GM21381 (cell line): Measurements from ENCODE around the gene TMEM138.

Source experiments
- ATAC-seq: cut with Tn5 transposase; IDR thresholded peaks from one replicate; pipeline ENCODE4 v1.9.1; 2021; ENCODE audit warnings: mild to moderate bottlenecking, moderate library complexity; ENCODE audit not compliant: unreplicated experiment

TMEM138 gene

DNA sequence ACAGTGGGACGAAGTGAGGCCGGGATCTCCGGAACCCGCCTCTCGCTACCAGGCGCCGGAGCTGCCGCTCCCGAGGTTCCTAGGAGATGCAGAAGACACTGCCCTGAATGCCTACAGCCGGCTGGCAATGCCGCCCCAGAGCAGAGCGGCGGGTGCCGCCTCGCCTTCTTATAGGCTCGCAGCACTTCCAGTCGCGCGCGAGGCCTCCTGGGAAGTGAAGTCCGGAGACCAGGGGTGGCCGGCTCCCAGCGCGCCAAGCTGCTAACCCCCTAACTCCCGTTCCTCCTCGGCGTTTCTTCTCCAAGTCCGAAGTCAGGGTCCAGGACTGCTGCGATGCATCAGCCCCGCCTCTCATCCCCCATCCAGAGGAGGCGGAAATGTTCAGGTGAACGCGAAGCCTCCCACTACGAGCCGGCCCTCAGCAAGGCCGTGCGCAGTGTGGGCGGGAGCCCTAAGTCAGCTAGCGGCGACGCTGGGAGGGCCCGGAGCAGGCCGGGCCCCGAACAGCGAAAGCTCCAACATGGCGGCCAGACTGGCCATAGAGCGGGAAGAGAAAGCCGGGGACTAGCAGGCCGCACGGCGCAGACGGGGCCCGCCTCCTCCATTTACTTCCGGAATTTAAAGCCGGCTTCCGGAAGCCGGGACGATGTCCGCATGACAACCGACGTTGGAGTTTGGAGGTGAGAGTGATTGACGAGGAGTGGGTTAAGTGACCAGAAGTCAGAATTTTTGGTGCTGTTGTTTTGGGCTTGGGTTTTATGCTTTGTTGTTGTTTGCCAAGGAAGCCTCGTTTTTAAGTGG lies at the start of gene TMEM138, which contains the start of gene CYB561A3:
Gene TMEM138, plus strand, starts transcription at position 634 of the 801 bp plus-strand sequence. CDS start 2,017 bp downstream, outside the sequence.
Gene CYB561A3, minus strand, starts transcription at position 142 of the 801 bp plus-strand sequence. CDS start 5,169 bp downstream, outside the sequence.
- ATAC-seq: peak; percentile 81

DNA sequence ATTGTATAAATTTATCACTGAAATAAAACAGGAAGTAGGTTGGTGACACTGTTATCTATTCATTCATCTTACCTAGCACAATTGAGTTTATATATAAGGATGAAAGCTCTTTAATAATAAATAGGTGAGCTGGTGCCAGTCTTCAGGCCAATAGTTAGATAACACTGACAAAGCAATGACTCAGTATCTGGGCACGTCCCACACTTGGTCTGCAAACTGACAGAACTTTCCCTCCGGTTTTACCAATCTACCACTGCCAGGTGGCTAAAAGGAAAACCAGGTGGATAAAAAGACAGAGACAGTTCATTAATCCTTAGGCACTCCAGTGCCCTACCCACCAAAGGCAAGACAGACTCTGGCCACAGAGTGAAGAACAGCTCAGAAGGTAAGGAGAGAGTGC lies 46.9 kb upstream of the TMEM138 start:
- no peak for ATAC-seq

DNA sequence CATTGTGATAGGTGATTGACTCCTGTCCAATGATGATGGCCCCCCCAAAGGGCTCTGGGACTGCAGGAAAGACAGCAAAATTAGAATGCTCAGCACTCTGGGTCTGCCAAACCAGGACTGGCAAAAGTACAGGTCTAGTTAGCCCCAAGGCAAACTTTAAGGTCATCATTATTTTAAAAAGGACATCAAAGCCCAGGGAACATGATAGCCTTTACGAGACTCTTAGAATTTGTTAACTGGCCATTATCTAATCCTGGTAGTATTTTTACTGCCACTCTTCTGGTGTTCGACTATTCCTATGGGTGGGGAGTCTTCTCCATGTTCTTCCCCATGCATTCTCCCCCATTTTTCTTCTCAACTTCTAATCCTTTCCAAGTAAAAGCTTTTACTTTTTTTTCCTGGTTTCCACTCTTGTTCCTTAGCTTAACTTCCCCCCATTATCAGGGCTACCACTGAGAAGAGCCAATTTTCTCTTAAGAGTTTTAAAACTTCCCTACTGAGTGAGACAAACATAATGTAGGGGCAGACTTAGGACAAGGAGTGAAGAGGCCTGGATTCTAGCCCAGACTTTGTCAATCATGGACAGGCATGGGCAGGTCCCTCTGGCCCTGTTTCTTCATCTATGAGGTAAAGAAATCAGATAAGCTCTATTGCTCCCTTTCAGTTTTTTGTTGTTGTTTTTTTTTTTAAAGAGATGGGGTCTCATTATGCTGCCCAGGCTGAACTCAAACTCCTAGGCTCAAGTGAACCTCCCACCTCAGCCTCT lies 36.3 kb upstream of the TMEM138 start:
- no peak for ATAC-seq

DNA sequence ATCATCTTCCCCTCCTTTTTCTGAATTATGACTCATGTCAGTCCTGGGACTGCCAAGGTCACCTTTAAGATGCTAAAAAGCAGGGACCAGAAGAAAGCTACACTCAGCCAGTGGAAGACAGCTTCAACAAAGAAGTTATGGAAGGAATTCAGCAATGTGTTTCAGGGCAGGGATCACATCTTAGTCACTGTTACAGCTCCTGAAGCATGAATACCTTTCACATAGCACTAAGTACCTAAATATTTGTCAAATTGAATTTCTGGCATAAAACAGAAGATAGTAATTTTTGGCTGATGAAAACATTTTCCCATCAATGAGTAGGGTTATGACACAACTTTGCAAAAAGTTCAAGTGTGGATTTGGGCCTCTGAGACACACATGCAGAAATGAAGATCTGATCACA lies 34.5 kb upstream of the TMEM138 start:
- ATAC-seq: no peak

DNA sequence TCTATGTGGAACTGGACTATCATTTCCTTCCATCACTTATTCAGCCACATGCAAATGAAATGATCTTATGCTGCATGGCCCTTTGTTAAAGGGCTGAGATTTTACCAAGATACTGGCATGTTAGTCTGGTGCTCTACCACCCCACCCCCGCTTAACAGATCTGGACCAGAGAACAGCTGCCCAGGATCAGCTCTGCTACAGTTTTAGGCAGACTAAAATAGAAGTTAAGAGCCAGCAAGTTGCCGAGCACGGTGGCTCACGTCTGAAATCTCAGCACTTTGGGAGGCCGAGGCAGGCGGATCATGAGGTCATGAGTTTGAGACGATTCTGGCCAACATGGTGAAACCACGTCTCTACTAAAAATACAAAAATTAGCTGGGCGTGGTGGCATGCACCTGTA lies 33.8 kb upstream of the TMEM138 start:
- ATAC-seq: no peak

DNA sequence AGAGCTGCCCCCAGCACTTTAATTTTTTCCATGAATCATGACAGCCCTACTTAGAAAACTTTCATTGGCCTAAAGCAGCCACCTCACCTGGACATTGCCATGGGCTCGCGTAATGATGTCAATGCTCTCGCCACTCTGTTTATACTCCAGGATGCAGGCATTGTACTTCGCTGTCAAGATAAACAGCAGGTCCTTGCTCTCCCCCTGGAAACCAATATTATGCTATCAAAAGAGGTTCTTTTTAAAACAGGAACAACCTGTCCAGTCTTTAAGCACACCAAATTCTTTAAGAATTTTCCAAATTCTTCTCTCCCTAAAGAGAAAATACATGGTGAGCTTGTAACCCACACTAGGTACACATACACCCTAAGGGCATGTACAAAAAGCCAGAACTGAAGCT lies 32.3 kb upstream of the TMEM138 start:
- ATAC-seq: no peak

DNA sequence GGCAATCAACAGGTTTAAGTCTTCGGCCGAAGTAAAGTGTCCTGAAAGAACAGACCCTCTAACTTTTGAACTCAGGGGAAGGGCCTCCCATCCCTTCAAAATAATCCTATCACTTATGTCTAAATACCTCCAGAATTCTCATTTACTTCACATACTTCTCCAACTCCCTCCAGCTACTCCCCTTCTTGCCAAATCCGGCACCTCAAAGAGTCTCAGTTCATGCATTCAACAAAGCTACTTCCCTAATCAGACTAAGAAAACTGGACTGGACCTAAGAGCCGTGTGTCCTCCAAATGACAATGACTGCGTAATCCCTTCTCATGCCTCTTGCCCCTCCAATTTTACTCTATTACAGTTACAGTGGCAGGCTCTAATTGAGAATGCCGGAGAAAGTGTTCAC lies 30.5 kb upstream of the TMEM138 start:
- ATAC-seq: no peak

DNA sequence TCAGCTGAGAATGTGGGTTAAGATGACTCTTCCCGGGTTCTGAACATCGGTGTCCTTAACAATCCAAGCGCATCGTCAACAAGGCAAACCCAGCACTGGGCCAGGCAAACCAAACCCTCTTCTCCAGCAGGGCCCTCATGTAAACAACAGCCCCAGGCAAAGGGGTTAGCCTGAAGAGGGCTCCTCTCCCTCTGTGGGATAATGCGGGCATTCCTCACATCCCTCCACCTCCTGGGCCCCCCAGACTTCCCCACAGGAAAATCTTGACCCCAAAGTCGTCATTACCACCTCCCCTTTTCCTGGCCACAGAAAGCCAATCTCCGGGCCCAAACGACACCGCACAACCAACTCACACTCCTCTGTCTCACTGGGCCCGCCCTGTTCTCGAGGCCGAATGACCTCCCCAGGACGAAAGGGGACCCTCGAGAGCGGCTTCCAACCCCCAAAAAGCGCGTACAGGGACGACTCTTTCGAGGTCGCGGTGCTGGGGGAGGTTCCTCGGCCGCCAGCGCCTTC lies 29.8 kb upstream of the TMEM138 start:
- ATAC-seq: peak; percentile 6

DNA sequence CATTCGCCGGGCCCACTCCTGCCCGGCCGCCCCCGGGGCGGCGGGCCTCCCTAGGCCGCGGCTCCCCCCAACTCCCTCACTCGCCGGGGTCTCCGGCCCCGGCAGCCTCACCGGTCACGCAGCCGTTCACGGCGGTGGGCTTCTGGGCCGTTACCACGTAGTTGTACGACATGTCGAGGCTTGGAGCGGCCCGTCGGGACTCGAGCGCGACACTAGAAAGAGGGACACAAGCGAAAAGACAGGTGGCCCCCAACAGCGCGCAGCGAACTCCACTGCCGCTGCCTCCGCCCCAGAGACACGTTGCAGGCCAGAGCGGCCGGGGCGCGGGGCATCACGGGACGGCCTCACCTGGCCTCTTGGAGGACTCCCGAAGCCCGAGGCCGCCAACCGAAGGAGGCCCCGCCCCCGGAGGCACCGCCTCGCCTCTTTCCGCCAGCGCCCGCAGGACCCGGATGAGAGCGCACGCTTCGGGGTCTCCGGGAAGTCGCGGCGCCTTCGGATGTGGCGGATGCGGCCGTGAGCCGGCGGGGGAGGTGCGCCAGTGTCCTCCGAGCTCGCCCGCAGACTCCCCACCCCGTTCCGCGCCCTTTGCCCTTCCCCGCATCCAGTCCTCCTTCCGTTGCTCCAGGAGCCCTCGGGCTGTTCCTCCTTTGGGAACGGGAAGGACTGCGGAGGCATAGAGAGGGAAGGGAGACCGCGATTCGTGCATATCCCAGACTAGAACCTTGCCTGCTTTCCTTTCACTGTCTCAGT lies 29.2 kb upstream of the TMEM138 start, which contains the start of the genes DDB1 and TKFC:
Gene DDB1, minus strand, starts transcription at position 309 of the 753 bp plus-strand sequence. Its CDS starts 137 bp downstream, at position 172.
Gene TKFC, plus strand, starts transcription at position 432 of the 753 bp plus-strand sequence. CDS start 1,501 bp downstream, outside the sequence.
- ATAC-seq: peak; percentile 94

DNA sequence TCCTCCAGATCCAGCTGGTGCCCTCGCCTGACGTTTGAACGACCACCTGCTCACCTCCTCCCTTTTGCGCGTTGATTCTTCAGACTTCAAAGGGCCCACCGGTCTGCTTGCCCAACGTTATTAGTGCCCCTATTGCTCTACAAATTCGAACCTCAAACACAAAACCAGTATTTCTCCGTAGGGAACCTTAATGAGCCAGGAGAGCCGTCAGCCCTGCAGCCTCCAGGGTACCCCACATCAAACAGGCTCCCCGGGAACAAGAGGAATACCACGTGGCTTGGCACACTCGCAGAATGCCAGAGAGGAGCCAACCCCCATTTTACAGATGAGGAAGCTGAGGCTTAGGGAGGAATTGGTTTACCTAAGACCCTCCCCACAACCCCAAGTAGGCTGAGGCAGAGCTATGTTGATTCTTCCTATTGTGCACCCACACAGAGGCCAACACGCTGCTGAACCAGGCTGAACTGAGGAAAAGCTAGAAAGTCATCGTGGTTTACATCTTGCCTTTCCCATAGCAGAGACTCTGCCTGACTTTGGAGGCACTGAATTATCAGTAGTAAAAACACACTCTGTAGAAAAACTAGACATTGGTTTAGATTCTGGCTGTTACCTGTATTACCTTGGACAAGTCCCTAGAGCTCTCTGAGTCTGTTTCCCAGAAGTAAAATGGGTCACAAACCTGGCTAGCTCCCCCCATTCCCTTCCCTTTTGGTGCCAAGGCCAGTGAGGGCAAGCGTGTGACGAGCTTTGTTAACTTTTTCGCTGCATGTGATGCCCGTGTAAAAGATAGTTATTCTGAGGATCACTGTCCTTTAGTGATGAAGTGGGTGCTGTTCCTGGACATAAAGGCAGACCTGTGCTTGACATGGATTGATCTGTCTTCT lies 28.4 kb upstream of the TMEM138 start:
- ATAC-seq: no peak

DNA sequence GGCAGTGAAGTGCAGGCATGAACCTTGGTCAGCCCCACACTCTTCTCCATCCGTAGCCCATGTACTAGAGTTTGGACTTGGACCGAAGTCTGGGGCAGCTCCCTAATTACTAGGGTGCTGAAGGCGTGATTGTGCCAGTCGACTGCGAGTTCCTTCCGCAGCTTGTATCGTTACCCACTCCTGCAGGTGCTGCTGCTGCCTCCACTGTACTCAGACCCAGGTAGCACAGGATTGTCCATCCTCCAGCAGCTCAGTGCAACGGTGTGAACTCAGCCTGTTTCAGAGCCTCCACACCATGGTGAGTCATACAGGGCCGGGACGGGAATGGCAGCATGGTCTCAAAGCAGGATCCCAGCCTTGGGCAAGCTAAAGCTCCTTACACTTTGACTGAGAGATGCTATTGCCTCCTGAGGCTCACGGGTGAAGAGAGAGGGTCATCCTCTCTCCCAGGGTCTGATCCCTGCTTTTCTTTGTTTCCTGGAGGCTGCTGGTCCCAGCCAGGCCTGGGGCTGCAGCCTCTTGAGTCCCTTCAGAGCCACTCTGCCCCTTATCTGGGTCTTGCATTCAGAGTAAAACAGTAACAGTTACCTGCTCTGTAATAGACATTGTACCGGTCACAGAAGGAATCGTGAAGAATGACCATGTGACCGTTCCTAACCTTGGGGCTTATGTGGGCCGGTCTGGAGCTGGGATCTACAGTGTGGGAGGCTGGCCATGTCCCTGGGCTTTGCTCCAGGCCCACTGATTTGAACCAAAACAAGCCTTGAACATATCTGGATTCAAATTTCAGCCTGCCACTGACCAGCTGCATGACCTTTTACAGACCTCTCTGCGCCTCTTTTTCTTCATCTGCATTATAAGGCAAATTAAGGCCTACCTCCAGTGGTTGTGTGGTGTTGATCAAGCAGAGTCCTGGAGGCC lies 27.5 kb upstream of the TMEM138 start:
- no peak for ATAC-seq

DNA sequence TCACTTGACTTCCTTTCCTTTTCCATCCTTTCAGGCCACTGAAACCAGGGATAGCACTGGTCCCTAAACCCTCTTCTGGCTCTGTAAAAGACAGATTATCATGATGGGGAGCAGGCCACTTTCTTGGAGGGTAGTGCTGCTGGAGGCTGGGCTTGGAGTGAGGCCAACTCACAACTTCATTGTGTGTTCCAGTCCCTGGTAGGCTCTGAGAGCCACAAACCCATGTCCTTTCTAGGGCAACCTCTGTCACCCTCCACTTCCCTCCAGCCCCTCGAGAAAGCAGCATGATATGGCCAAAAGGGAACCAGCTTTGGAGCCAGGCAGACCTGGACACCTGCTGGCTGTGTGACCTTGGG lies 26.8 kb upstream of the TMEM138 start:
- ATAC-seq: no peak

DNA sequence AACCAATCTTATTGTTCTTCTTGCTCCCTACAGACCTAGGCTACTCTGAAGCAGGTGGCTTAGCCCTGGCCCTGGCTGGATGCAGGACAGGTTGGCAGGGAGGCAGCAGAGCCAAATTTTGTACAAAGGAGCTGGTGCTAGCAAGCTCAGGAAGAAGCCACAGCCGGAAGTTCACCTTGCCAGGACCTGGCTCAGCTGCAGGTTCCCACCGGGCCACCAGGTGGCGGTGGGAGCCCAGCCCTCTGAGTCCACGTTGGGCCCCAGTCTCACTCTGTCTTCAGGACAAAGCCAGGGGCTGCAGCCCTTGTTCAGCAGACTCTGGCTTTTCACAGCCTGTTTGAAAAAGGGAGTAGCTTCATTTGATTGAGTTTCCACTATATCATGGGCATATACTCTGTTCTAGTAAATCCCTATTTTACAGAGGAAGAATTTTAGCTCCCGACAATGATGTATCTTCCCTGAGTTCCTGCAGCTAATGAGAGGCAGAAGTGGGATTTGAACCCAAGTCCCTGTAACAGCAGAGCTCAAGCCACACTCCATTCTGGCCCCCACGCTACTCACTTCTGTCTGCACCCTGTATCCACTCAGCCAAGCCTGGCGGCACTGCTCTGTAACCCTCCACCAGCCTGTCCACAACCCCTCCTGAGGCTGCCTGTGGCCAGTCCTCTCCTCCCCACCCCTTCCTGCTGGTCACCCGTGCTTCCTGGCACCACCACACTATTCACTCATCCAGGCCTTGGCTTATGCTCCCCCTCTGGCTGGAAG lies 25.8 kb upstream of the TMEM138 start:
- ATAC-seq: no peak

DNA sequence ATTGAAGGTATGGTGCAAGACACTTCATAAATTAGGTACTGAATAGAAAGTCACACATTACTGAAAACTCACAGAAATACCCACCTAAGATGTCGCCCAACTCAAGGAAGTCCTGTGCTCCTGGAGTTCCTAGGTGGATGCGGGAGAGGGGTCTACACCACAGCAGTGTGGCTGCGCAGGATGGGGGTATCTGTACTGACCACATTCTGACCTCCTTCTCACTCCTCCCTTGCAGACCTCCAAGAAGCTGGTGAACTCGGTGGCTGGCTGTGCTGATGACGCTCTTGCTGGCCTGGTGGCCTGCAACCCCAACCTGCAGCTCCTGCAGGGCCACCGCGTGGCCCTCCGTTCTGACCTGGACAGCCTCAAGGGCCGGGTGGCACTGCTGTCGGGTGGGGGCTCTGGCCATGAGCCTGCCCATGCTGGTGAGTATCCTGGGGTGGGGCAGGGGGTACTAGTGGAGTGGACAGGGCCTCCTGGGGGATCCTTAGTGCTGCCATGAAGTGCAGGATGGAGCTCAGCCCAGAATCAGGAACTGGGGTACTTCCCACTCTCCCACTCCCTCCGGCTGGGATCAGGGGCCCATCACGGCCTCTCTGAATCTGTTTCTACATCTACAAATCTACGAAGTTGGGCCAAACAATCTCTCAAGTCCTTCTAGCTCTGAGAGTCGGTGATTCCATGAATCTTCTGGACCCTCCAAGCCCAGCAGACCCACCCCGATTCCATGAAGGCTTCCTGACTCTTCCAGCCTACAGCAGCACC lies 24.3 kb upstream of the TMEM138 start:
- no peak for ATAC-seq

DNA sequence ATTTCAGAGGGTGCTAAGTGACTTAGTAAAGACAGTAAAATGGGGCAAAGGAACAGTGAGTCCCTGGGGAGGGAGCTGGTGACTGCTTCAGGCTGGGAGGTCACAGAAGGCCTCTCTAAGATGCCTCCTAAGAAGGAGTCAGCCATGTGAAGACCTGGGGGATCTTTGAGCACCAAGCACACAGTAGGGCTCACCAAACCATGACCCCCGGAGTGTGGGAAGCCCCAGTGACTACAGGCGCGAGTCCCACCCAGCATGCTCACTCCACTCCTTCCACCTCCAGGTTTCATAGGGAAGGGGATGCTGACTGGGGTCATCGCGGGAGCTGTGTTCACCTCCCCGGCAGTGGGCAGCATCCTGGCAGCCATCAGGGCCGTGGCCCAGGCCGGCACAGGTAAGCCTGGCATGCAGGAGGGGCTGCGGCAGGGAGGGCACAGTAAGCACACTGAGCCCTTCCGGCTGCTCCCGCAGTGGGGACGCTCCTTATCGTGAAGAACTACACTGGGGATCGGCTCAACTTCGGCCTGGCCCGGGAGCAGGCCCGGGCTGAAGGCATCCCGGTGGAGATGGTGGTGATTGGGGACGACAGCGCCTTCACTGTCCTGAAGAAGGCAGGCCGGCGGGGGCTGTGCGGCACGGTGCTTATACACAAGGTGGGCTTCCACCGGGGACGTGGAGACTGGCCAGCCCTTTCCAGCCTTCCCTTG lies 23.2 kb upstream of the TMEM138 start:
- ATAC-seq: no peak

DNA sequence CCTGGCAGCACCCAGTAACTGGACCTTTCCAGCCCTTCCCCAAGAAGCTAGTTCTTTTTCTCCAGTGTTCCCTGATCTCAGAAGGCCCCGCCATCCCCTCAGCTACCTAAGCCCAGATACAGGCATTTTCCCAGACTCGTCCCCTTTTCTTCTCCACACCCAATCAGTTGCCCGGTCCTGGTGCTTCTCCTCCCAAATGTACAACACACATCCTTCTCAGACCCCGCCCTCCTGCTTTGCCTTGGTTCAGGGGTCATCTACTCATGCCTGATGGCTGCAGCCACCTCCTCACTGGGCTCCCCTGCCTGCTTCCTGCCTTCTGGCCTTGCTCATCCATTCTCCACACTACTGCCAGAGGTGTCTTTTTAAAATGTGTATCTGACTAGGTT lies 22.7 kb upstream of the TMEM138 start:
- ATAC-seq: no peak

DNA sequence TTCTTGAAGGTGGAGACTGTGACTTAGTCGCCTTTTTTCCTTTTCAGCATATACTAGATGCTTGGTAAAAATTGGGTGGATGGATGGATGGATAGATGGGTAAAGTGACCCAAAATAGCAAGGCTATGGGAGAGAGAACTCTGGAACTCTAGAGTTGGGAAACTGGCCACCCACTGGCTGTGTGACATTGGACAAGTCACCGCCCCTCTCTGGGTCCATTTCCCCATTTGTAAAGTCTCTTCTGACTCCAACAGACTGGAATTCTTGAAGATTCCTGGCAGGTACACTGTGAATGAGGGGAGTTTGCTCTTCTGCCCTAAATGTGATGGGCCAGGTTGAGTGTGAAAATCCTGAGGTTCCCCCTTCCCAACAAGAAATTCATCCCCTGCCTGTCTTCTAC lies 21.2 kb upstream of the TMEM138 start:
- ATAC-seq: no peak
